ENCODE measurements around the gene ZNF724. TPM values are rescaled to one million over a fixed set of nuclear protein-coding genes. Genes with fewer than 3 reads are reported as not detected.

The ZNF724 gene
- total RNA-seq, 2 donors from 2014 or later = 49.8 to 62.1 TPM

DNA sequence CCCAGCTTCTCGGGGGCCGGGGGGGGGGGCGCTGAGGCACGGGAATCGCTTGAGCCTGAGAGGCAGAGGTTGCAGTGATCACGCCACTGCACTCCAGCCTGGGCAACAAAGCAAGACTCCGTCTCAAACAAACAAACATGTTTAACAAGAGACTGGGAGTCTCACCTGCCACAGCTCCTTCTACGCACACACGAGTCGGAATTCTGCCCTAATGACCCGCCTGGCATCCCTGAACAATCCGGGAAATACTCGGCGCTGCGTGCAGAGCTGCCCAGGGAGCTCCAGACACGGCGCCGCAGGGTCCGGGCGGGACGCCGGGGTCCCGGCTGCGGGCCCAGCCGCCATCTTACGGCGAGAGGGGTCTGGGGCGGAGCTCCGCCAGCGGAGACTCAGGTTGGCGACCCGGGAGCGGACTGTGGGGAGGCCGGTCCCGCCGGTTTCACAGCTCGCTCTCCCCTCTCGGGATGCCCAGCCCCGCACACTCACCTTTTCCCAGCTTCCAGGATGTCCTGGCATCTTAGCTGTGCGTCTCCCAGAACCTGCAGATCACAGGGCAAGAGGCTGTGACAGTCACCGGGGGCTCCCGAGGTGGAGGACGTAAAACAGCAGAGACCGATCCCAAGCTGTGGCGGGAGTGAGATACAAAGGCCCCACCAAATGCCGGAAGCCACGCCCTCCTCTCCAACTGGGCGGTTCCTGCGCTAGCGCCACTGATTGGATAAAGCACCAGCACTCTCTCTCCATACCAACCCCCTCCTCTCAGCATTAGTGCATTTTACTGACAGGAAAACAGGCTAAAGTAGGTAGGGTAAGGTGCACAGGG lies 23.6 kb upstream of the ZNF724 start:
- peak overlapping the region; percentile 98 for H3K27ac Mint-ChIP-seq
- TF ChIP-seq, protein P1, sequence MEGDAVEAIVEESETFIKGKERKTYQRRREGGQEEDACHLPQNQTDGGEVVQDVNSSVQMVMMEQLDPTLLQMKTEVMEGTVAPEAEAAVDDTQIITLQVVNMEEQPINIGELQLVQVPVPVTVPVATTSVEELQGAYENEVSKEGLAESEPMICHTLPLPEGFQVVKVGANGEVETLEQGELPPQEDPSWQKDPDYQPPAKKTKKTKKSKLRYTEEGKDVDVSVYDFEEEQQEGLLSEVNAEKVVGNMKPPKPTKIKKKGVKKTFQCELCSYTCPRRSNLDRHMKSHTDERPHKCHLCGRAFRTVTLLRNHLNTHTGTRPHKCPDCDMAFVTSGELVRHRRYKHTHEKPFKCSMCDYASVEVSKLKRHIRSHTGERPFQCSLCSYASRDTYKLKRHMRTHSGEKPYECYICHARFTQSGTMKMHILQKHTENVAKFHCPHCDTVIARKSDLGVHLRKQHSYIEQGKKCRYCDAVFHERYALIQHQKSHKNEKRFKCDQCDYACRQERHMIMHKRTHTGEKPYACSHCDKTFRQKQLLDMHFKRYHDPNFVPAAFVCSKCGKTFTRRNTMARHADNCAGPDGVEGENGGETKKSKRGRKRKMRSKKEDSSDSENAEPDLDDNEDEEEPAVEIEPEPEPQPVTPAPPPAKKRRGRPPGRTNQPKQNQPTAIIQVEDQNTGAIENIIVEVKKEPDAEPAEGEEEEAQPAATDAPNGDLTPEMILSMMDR (conservative IDR thresholded peaks at IDR 0.05) = no peak
- Histone ChIP-seq H3K27me3 (ENCODE audit: control insufficient read depth, insufficient read depth, low read length, poor library complexity, severe bottlenecking) (no peaks in the 10 kb centered on the region), H3K4me1 (ENCODE audit: control insufficient read depth, insufficient read depth, low read length) (no peaks in the 10 kb centered on the region), H3K4me3 (ENCODE audit: low read length) (peak overlapping the region; percentile 99), H3K9me3 (ENCODE audit: control insufficient read depth, low read length) (no peaks in the 10 kb centered on the region), H3K36me3 (ENCODE audit: control insufficient read depth, insufficient read depth, low read length) (peaks cover 37% of the 10 kb centered on the region), H3K27ac (ENCODE audit: low read depth, low read length) (peak overlapping the region; percentile 99), H3K9ac (ENCODE audit: extremely low read depth, low read length, poor library complexity, severe bottlenecking) (peak overlapping the region; percentile 97)
- peak overlapping the region; percentile 96 for H3K4me3 Mint-ChIP-seq
- WGBS, 2 experiments (ENCODE audit: insufficient coverage in 1 of 2, insufficient read length in 1 of 2) = 0 to 1% methylated on average over 16 to 50 of the region's 50 CpGs
- no peaks in the 10 kb centered on the region for H3K27me3 Mint-ChIP-seq (ENCODE audit: insufficient read depth)
- no peaks in the 10 kb centered on the region for H3K9me3 Mint-ChIP-seq
- peak; percentile 98 for DNase-seq
- H3K4me1 Mint-ChIP-seq = peaks cover 34% of the 10 kb centered on the region
- H3K36me3 Mint-ChIP-seq (ENCODE audit: low read depth) = peaks cover 38% of the 10 kb centered on the region

DNA sequence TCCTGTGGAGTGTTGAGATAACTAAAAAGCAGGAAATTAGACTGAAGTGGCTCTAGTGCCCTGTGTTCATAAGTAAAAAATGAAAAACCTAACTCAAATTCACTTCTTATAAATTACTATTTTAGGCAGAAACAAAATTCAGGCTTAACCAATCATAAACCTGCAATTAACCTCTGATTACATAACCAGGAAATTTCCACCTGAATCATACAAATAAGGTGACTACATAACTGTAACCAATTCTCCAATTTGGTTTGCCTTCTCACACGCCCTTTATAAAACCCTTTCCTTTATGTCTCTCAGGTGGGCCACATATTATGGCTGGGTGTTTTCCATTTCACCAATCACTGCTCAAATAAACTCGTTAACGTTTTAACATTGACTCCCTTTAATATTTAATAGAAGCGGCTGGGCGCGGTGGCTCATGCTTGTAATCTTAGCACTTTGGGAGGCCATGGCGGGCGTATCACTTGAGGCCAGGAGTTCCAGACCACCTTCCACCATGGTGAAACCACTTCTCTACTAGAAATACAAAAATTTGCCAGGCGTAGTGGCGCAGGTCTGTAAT lies 22.9 kb upstream of the ZNF724 start:
- Mint-ChIP-seq H3K4me1 (peaks cover 32% of the 10 kb centered on the region), H3K9me3 (no peaks in the 10 kb centered on the region), H3K36me3 (ENCODE audit: low read depth) (peaks cover 44% of the 10 kb centered on the region), H3K27ac (peak overlapping the region; percentile 98), H3K27me3 (ENCODE audit: insufficient read depth) (no peaks in the 10 kb centered on the region), H3K4me3 (peak overlapping the region; percentile 96)
- TF ChIP-seq, protein P1 (conservative IDR thresholded peaks at IDR 0.05) = no peak
- no peaks in the 10 kb centered on the region for H3K4me1 ChIP-seq (ENCODE audit: control insufficient read depth, insufficient read depth, low read length)
- H3K4me3 ChIP-seq (ENCODE audit: low read length) = peak overlapping the region; percentile 99
- DNase-seq = no peak
- H3K9ac ChIP-seq (ENCODE audit: extremely low read depth, low read length, poor library complexity, severe bottlenecking) = peak overlapping the region; percentile 97
- 1 to 3% methylated on average over 5 to 10 of the region's 10 CpGs for WGBS, 2 experiments (ENCODE audit: insufficient coverage in 1 of 2, insufficient read length in 1 of 2)
- H3K27me3 ChIP-seq (ENCODE audit: control insufficient read depth, insufficient read depth, low read length, poor library complexity, severe bottlenecking) = no peaks in the 10 kb centered on the region
- H3K36me3 ChIP-seq (ENCODE audit: control insufficient read depth, insufficient read depth, low read length) = peaks cover 44% of the 10 kb centered on the region
- peak overlapping the region; percentile 99 for H3K27ac ChIP-seq (ENCODE audit: low read depth, low read length)
- H3K9me3 ChIP-seq (ENCODE audit: control insufficient read depth, low read length) = no peaks in the 10 kb centered on the region

DNA sequence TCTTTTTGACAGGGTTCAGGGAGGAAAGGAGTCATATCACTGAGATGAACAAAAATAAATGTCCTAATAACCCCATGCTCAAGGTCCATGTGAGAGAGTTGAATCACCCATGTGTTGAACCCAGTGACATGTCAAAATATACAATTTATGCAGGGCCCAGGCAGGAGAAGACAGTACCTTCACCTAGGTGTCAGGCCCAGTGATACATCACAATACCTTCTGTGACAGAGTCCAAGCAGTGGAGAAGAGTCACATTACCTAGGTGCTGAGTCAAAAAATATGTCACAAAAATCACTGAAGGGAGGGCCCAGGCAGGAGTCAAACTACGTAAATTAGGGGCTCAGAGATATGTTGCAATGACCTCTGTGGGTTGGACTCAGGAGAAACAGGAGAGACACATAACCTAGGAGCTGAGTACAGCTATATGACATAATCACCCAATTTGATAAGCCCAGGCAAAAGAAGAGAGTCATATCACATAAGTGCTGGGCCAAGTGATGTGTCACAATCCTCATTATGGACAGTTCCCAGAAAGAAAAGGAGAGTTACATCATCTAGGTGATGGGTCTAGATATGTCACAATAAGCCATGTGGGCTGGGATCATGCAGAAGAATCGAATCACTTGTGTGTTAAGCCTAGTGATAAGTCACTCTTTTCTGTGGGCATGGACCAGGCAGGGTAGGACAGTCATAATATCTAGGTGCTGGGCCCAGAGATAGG lies 13.8 kb upstream of the ZNF724 start:
- Mint-ChIP-seq H3K27ac (no peak overlapping the region), H3K9me3 (no peaks in the 10 kb centered on the region), H3K36me3 (ENCODE audit: low read depth) (peaks cover 77% of the 10 kb centered on the region), H3K27me3 (ENCODE audit: insufficient read depth) (no peaks in the 10 kb centered on the region), H3K4me1 (no peaks in the 10 kb centered on the region), H3K4me3 (no peak overlapping the region)
- H3K27ac ChIP-seq (ENCODE audit: low read depth, low read length) = no peak overlapping the region
- 90 to 98% methylated on average over 2 of the region's 2 CpGs for WGBS, 2 experiments (ENCODE audit: insufficient coverage in 1 of 2, insufficient read length in 1 of 2)
- no peak overlapping the region for H3K9ac ChIP-seq (ENCODE audit: extremely low read depth, low read length, poor library complexity, severe bottlenecking)
- H3K4me3 ChIP-seq (ENCODE audit: low read length) = no peak overlapping the region
- no peak for DNase-seq
- H3K36me3 ChIP-seq (ENCODE audit: control insufficient read depth, insufficient read depth, low read length) = peaks cover 91% of the 10 kb centered on the region
- no peaks in the 10 kb centered on the region for H3K9me3 ChIP-seq (ENCODE audit: control insufficient read depth, low read length)
- no peaks in the 10 kb centered on the region for H3K4me1 ChIP-seq (ENCODE audit: control insufficient read depth, insufficient read depth, low read length)
- H3K27me3 ChIP-seq (ENCODE audit: control insufficient read depth, insufficient read depth, low read length, poor library complexity, severe bottlenecking) = no peaks in the 10 kb centered on the region
- TF ChIP-seq, protein P1 (conservative IDR thresholded peaks at IDR 0.05) = no peak
